DMS79 (cell line): Measurements from ENCODE around the gene MYCBP2.
"Not testable (repeated sequence)": the region's sequence is repeated elsewhere in the genome, so short reads cannot be mapped to it uniquely, and the experiment has no call there.

ENCODE experiments used
- DNase-seq: peaks from one replicate; lab custom pipeline; 2025; lab: John Stamatoyannopoulos, UW

Gene MYCBP2

GRCh38 chr13:77291774-77292173 lies 35.1 kb downstream of the MYCBP2 start:
- DNase-seq = no peak

DNA sequence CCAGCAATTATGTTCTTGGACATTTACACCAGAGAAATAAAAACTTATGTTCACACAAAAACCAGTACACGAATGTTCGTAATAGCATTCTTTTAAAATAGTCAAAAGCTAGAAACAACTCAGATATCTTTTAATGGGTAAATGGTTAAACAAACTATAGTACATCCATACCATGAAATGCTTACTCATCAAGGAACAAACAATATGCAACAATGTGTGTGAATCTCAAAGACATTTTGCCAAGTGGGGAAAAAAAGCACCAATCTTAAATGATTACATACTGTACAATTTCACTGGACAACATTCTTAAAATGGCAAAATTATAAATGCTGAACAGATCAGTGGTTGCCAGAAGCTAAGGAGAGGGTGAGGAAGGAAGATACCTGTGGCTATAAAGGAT lies 36.6 kb downstream of the MYCBP2 start:
- no peak for DNase-seq

DNA sequence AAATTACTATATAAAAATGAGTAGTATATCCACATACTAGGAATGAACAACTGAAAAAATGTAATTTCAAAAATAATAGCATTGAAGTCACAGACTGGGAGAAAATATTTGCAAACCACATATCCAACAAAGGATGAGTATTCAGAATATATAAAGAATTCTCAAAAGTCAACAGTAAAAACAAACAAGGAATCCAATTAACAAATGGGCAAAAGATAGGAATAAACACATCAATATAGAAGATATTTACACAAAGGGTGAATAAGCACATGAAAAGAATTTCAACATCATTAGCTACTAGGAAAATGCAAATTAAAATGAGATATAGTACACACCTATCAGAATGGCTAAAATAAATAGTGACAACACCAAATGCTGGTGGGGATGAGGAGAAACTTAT lies 37.0 kb downstream of the MYCBP2 start:
- no peak for DNase-seq

- not testable (repeated sequence) for DNase-seq
These were observed 41.3 kb downstream of the MYCBP2 start for GRCh38 chr13:77285632-77286031.

DNA sequence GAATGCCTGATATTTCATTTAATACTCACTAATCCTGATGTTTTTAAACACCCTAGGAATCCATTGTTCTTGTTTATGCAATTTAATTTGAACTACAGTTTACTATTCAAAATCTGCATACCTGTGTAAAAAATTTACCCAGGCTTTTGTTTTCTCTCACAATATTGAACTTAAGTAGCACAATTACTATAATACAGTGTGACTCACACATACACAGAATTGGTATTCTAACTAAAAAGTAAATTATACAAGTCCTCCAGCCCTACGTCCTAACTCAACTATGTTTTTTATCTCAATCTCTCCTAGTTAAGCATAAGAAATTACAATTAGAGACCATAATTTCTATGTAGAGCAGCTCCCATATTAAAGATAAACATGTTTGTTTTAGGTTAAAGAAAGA lies 41.8 kb downstream of the MYCBP2 start:
- DNase-seq = no peak

GRCh38 chr13:77274126-77274525 lies 52.8 kb downstream of the MYCBP2 start:
- no peak for DNase-seq

- DNase-seq = no peak
These were observed 57.8 kb downstream of the MYCBP2 start for GRCh38 chr13:77269141-77269540.

DNA sequence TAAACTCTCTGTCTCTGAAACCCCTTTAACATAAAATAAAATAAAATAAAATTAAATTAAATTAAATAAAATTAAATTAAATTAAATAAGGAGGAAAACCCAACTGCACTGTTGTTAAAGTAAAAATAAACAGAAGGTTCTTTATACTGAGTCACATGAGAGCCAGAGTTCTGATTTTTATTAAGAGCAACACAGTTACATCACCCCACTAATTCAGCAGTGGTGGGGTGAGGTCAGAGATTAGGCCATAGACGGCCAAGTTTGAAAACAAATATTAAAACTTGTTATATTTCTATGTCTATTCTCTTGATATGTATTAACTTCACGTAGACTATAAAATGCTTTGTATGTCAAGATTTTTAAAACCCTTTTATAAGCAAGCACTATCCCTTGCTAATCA lies 59.5 kb downstream of the MYCBP2 start:
- no peak for DNase-seq

- no peak for DNase-seq
These were observed 61.6 kb downstream of the MYCBP2 start for GRCh38 chr13:77265336-77265735.

- DNase-seq = no peak
These were observed 64.7 kb downstream of the MYCBP2 start for GRCh38 chr13:77262198-77262597.

DNA sequence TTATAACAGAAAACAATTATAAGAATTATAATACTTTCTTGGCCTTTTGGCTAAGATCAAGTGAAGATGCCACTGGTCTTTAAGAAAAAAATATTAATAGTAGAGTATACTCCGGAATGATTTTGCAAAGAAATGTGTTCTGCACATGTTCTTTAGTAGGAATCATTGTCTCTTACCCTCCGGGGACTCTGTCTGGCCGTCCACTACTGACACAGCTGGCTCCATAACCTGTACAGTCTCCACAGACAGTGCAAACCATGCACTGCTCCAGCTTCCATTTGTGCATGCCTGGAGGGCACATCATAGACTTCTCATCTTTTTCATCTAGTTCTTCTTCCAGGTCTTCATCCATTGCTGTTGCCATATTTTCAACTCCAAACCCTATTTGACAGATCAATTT lies 75.9 kb downstream of the MYCBP2 start:
- DNase-seq = no peak

- DNase-seq = not testable (repeated sequence)
These were observed 81.7 kb downstream of the MYCBP2 start for GRCh38 chr13:77245224-77245623.

- no peak for DNase-seq
These were observed 87.6 kb downstream of the MYCBP2 start for GRCh38 chr13:77239312-77239711.

DNA sequence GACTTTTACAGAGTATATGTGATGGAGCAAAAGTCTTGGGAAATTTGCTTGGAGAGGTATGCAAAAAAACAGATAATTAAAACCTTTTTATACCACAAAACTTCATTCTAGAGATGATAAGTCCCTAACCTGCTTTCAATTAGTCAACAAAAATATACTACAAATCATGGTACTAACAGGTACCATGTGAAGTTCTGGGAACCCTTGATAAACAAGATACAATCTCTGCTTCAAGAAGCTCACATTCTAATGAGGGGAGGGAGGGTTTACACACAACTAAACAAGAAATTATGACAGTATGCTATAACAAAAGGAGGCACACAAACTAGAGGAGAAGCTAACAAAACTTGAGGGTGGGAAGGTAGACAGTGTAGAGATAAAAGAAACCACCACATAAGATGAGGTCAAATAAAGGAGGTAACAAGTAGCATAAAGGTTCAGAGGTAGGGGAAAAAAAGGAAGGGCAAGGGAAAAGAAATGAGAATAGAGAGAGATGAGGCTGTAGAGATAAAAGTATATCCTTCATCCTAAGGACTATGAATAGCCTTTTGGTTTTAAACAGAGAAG lies 91.4 kb downstream of the MYCBP2 start:
- no peak for DNase-seq

- DNase-seq = no peak
These were observed 93.7 kb downstream of the MYCBP2 start for GRCh38 chr13:77233159-77233558.

GRCh38 chr13:77230560-77230959 lies 96.3 kb downstream of the MYCBP2 start:
- no peak for DNase-seq

GRCh38 chr13:77225946-77226345 lies 100.9 kb downstream of the MYCBP2 start:
- DNase-seq = no peak

GRCh38 chr13:77222909-77223308 lies 104.0 kb downstream of the MYCBP2 start:
- DNase-seq = no peak

DNA sequence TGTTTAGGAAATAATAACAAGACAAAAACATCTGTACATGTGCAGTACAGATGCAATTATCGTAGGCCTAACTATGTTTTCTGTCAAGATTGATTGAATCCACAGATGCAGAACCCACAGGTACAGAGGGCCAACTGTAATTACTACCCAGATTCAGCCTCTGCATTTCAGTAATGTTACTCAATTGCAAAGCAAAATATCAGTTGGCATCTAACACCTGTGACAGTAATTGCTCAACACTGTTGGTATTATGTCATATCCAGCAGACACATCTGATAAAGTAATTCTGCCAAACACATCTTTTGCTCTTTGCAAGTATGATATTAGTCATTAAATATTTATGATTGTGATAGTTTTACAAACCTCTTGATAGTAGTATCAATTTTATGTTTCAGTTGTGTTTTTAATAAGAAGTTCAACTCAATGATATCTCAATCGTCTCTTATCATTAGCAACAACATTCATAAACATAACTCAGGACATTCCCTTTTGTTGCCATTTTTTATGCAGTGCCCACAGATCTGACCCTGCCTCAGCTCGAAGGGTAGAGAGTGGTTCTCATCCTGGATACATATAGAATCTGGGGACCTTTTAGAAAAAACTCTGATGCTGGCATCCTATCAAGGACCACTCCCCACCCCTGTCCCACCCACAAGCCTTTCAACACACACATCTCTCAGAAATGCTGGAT lies 104.7 kb downstream of the MYCBP2 start:
- no peak for DNase-seq

- no peak for DNase-seq
These were observed 107.5 kb downstream of the MYCBP2 start for GRCh38 chr13:77219401-77219800.

DNA sequence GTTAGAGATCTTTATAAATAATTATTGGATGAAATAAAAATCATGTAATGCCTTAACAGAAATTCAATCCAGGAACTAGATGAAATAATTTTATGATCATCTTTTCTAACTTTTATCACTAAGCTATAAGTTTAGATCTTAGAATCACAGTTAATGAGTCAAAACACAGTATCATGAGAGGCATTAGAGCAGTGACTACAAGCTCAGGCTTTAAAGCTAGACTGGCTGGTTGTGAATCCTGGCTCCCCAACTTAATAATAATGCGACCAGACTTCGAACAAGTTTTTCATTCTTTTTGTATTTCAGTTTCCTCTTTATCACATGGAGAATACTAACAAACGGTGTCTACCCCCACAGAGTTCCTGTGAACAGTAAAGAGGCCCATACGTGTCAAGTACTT lies 108.6 kb downstream of the MYCBP2 start:
- DNase-seq = no peak

DNA sequence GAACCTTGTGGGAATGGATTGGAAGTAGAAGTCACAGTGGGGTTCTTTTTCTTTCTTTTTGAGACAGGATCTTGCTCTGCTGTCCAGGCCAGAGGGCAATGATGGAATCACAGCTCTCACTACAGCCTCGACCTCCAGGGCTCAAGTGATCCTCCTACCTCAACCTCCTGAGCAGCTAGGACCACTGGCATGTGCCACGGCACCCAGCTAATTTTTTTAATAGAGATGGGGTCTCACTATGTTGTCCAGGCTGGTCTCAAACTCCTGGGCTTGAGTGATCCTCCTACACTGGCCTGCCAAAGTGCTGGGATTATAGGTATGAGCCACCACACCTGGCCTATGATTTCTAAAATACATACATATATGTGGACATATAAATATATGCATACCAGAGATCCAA lies 111.4 kb downstream of the MYCBP2 start:
- DNase-seq = no peak

DNA sequence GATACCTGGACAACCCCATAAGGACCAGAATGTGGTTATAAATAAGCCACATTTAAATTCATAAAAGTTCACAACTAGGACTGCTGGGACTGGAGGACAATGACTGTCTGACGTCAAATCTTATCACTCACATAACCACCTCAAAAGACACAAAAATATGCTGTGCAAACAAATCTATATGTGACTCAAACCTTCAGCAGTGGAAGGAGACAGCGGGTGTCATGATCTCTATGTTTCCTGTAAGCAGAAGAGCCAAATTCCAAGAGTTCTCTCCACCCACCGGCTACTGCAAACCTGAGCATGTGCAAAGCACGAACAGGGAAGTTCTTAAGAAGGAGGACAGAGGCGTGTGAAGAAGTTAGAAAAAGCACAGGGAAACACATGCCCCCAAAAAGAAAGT lies 113.2 kb downstream of the MYCBP2 start:
- no peak for DNase-seq

GRCh38 chr13:77207943-77208342 lies 119.0 kb downstream of the MYCBP2 start:
- DNase-seq = no peak
